HTR-8/SVneo (cell line): Measurements from ENCODE around the gene TMEM45A.

Experiments used
- DNase-seq: peaks from one replicate; pipeline ENCODE4 v3.0.0; 2011; ENCODE audit warnings: low spot score, mixed read lengths; ENCODE audit not compliant: insufficient read length
- FAIRE-seq: peaks from 2 replicates; lab custom pipeline; 2011; peaks lifted over from hg19 to GRCh38; lab: Jason Lieb, UNC

Gene TMEM45A

GRCh38 chr3:100603469-100603868 is 111.0 kb downstream of the TMEM45A start:
- DNase-seq (peak; percentile 34), FAIRE-seq (no peak)

- FAIRE-seq = no peak
These were observed 112.9 kb downstream of the TMEM45A start for GRCh38 chr3:100605358-100605757.

GRCh38 chr3:100606894-100607512 is 114.6 kb downstream of the TMEM45A start:
- DNase-seq (no peak), FAIRE-seq (no peak)

More at GRCh38 chr3:100605358-100605757, 112.9 kb downstream of the TMEM45A start:
- no peak for DNase-seq

- DNase-seq = no peak
These were observed 116.9 kb downstream of the TMEM45A start, which contains the start of gene ADGRG7 for GRCh38 chr3:100609305-100609704. Gene ADGRG7 (plus strand): TSS chr3:100609601. CDS start chr3:100609857, 256 bp downstream.

GRCh38 chr3:100609963-100610362 is 117.5 kb downstream of the TMEM45A start:
- DNase-seq (no peak), FAIRE-seq (no peak)

More at GRCh38 chr3:100609305-100609704, 116.9 kb downstream of the TMEM45A start, which contains the start of gene ADGRG7:
- FAIRE-seq = no peak

- DNase-seq (no peak), FAIRE-seq (no peak)
These were observed 118.8 kb downstream of the TMEM45A start for GRCh38 chr3:100611221-100611620.

- no peak for DNase-seq
- FAIRE-seq = no peak
These were observed 121.4 kb downstream of the TMEM45A start for GRCh38 chr3:100613721-100614390.

GRCh38 chr3:100614941-100615340 is 122.5 kb downstream of the TMEM45A start:
- DNase-seq (no peak), FAIRE-seq (no peak)

- FAIRE-seq (no peak), DNase-seq (no peak)
These were observed 123.3 kb downstream of the TMEM45A start for GRCh38 chr3:100615684-100616083.

- no peak for DNase-seq
These were observed 128.8 kb downstream of the TMEM45A start for GRCh38 chr3:100621251-100621650.

More at GRCh38 chr3:100621251-100621650, 128.8 kb downstream of the TMEM45A start:
- no peak for FAIRE-seq
